NCI-H774 (cell line): ENCODE results near the gene SLC26A1.
A peak's percentile ranks its signal among the peaks of the same experiment; 100 is the strongest.
"Not testable (repeated sequence)": the region's sequence is repeated elsewhere in the genome, so short reads cannot be mapped to it uniquely, and the experiment has no call there.

Experiments used
- DNase-seq: peaks from one replicate; lab custom pipeline; 2025; lab: John Stamatoyannopoulos, UW

SLC26A1 gene

GRCh38 chr4:982814-983213 lies 10.4 kb downstream of the SLC26A1 start:
- DNase-seq = no peak

GRCh38 chr4:982291-982690 lies 10.9 kb downstream of the SLC26A1 start:
- no peak for DNase-seq

DNA sequence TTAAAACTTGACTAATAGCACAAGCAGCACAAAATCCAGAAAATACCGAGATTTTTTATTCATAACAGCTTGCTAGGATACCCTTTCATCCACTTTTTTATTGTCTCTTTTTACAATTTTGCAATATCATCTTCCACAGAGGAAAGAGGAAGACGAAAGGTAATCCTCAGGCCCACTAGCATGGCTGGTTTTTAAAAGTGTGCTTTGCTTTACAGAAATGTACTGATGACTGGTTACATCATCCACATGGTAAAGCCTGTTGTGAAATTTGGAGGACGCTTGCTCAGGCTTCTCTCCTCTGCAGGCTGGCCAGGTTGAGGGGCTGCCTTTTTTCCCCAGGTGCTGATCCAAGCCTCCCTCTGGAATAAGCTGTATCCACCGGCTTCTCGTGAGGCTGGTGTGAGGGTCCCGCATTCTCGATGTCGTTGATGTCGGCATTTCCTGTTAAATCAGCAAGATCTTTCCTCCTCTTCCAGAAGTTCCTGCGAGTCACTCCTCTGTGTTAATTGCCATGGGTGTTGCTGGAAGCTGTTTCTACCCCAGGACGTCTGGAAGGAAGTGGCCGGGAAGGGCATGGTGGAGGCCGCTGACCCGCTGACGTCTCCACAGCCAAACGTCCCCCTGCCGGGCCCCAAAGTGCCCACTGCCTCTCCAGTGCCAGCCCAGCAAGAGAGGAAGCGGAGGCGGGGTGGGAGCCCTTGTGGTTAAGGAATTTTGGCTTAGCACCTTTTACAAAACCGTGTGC lies 14.1 kb downstream of the SLC26A1 start:
- no peak for DNase-seq

GRCh38 chr4:976016-976415 lies 17.2 kb downstream of the SLC26A1 start:
- not testable (repeated sequence) for DNase-seq

DNA sequence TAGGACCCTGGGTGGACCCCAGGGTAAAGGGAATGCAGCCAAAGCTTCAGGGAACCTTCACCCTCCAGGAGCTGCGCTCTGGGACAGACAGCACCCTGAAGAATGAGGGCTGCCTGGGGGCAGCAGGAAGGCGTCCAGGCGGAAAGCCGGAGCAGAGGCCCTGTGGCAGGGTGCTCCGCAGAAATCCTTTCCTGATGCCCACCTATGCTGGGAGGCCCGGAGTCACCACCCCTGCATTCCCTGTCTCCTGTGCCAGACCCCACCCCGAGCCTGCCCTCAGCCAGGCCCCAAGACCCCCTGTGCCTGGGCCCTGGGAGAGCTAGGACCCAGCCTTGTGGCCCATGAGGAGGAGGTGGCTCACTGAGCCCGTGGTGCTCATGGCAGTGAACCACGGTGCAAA lies 18.5 kb downstream of the SLC26A1 start:
- no peak for DNase-seq

DNA sequence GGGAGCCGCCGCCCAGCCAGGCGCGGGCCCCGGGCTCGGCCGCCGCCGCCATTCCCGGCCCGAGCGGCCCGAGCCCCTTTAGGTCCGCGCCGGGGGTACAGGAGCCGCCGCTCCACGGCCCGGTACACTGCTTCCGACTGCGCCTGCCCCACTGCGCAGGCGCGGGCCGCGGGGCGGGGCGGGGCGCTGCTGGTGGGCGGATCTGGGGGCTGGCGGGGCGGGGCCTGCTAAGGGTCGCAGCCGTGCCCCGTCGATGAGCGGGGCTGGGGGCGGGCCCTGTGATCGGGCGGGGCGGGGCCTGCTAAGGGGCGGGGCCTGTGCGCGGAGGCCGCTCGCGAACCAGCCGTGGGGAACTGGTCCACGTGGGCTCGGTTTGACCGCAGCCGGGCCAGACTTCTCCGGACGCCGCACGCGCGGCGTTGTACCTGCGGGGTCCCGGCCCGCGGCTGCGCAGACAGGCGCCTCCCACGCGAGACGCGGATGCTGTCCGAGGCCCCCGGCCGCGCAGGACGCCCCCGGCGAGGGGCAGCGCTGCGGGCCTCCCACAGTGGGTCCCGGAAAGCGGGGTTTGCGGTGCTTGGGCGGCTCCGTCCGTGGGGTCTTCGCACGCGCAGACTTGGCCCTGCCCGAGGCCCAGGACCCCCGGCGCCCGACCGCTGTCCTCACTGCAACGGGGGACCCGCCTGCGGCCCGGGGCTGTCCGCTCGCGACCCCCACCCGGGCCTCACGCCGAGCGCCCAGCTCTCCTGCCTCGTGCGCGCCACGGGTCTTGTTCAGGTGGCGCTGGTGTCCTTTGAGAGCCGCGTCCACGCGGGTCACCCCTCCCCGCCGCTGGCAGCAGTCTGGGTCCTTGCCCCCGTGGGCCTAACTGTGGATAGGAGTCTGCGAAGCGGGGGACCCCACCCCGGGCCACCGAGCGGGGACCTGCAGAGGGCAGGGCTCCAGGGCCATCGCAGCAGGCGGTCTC lies 19.5 kb downstream of the SLC26A1 start, which contains the start of gene DGKQ:
DGKQ (minus strand) TSS at position 139 of the 967 bp plus-strand sequence; CDS start at position 52, 87 bp downstream.
- peak; percentile 50 for DNase-seq

DNA sequence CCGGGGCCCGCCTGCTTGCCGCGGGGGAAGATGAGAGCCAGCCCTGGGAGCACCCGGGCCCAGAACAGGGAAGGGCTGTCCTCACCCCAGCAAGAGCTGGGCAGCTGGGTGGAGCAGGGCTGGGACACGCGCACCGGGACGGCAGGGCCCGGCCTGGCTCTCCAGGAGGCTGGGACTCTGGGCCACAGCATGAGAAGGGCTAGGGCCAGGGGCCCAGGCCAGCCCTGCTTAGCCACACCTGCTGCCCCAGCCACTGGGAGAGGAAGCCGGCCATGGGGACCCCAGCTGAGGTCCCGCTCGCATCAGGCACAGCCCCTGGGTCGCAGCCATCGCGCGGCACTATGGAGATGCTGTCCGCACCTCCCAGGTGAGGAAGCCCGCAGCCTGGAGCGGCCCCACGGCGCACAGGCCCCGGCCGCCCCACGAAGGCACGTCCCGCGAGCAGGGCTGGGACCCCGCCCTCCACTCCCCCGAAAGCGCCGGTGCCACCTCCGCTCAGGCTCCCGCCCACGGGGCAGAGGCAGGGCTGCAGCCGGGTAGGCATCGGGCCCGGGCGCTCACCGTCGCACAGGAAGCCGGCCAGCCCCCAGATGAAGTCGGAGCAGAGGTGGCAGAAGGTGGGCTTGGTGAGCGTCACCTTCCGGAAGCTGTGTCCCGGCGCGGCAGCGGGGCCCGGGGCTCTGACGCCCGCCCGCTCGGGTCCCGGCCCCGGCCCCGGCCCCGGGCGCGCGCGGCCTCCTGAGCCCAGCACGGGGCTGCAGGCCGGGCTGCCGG lies 20.4 kb downstream of the SLC26A1 start:
- no peak for DNase-seq

- DNase-seq = no peak
These were observed 21.3 kb downstream of the SLC26A1 start for GRCh38 chr4:971666-972500.

DNA sequence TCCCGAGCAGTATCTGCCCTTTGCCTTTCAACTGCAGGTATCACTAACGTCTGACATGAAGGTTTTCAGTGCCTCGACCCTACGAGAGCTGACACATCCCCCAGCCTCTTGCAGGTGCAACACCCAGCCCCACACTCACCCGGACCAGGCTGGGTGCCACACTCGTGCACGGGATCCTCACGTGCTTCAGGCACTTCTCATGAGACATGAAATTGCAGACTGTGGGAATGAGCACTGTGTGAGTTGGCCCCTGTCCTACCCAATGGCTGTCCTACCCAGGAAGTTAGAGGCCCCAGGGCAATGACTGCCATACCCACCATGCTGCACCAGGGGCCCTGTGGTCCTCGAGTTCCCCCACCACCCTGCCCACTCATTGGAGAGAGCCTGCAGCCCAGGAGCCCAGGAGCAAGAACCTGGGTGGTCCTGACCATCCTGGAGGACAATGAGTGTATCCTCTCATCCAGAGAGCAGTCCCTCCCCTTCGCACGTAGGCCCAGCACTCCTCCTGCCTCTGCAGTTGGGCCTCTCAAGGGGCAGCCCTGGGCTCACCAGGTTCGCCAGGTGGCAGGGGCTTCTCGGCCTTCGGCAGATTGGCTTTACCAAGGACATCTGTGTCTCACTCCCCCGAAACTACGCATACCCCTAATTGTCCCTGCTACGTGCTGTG lies 22.2 kb downstream of the SLC26A1 start:
- DNase-seq = no peak

GRCh38 chr4:970046-970745 lies 23.0 kb downstream of the SLC26A1 start:
- no peak for DNase-seq

- no peak for DNase-seq
These were observed 24.4 kb downstream of the SLC26A1 start for GRCh38 chr4:968621-969394.

DNA sequence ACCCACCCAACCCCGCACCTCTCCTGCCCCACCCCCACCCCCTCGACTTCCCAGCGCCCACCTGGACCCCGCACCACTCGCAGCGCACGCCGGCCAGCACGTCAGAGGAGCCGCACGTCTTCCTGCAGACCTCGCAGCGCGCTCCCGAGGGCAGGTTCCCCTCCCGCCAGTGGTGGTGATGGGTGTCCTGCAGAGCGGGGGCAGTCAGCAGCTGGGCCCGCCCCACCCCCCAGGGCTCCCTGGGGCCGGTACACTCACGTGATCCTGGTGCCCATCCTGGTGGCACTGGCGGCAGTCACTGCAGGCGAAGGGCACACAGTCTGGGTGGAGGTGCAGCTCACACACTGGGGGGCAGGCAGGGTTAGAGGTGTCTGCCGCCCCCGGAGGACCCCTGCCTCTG lies 25.0 kb downstream of the SLC26A1 start:
- DNase-seq = no peak

DNA sequence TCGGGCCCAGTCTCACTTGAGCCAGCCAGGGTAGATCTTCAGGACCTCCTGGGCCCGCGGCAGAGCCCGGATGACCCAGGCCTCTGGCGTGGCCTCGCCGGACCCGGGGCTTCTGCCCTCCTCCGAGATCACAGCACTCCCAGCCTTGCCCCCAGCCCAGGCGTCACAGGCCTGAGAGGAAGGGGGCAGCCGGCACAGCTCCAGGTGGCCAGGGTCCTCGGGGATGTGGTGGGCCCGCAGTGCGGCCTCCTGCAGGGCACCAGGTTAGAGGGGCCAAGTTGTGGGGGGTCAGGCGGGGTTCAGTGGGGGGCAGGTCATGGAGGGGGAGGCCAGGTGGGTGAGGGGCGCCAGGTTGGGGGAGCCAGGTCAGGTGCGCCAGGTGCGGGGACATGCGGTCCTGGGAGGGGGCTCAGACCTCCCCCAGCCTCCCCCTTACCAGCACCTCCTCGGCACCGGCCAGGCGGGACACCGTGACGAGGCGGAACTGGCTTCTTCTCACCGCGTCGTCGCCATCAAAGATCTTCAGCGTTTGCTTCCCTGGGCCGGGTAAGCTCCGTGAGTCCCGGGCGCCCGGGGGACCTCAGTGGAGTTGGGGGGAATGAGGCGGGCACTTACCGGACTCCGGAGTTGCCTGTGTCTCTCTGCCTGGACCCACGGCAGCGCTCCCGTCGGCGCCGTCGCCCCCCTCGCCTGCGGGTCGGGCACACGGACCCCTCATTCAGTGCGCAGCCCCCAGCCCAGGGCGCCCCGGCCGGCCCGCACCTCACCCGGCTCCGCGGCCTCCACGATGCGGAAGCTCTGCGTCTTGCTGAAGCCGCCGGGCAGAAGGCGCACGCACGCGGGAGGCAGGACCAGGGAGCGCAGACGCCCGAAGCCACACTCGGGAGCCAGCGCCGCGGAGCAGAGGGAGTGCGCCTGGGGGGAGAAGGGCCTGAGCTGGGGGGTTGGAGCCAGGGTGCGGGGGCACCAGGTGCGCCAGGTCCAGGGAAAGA lies 25.8 kb downstream of the SLC26A1 start:
- DNase-seq = no peak

- DNase-seq = no peak
These were observed 26.7 kb downstream of the SLC26A1 start for GRCh38 chr4:966266-967112.

DNA sequence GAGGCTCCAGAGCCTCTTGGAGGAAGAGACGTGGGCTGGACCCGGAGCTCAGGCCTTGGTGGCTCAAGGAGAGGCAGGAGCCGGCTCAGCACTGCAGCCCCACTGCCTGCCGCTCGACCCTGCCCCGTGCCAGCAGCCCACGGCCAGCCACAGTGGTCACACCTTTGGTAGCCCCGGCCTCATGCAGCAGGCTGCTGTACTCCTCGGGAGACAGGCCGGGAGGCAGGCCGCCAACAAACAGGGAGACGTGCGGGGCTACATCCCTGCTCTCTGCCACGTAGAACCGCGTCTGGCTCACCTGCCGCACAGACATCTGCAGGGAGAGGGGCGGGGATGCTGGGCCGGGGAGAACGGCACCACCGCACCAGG lies 27.5 kb downstream of the SLC26A1 start:
- no peak for DNase-seq

GRCh38 chr4:965048-965765 lies 28.0 kb downstream of the SLC26A1 start:
- no peak for DNase-seq
